Stimulated activated CD8-positive, alpha-beta memory T cell treated with anti-CD3 and anti-CD28 coated beads, Interleukin-4, amount 100 ng/mL, for 1 hour (primary cell): ENCODE measurements around the gene NRG4.
"Not testable (repeated sequence)": the region's sequence is repeated elsewhere in the genome, so short reads cannot be mapped to it uniquely, and the experiment has no call there.

Experiments used
- DNase-seq, 2 donors: peaks; one replicate each; pipeline ENCODE4 v3.0.0-alpha.2; 2020; ENCODE audit warnings: low read depth in 2 of 2, low spot score in 1 of 2

The NRG4 gene

GRCh38 chr15:75994220-75994619 is 18.0 kb downstream of the NRG4 start:
- DNase-seq: no peak

- DNase-seq: no peak
Observed at GRCh38 chr15:75992897-75993296, 19.3 kb downstream of the NRG4 start.

GRCh38 chr15:75989875-75990274 is 22.3 kb downstream of the NRG4 start:
- DNase-seq: no peak

GRCh38 chr15:75989045-75989444 is 23.2 kb downstream of the NRG4 start:
- no peak for DNase-seq

GRCh38 chr15:75985971-75986370 is 26.3 kb downstream of the NRG4 start:
- DNase-seq: no peak

GRCh38 chr15:75984706-75985105 is 27.5 kb downstream of the NRG4 start:
- DNase-seq: not testable (repeated sequence)

- no peak for DNase-seq
Observed at GRCh38 chr15:75982468-75982867, 29.8 kb downstream of the NRG4 start.

GRCh38 chr15:75981149-75981815 is 30.9 kb downstream of the NRG4 start:
- DNase-seq: no peak

- DNase-seq: not testable (repeated sequence)
Observed at GRCh38 chr15:75976766-75977165, 35.5 kb downstream of the NRG4 start.

GRCh38 chr15:75966073-75966472 is 46.2 kb downstream of the NRG4 start:
- DNase-seq: no peak

GRCh38 chr15:75961331-75961730 is 50.9 kb downstream of the NRG4 start:
- no peak for DNase-seq

- no peak for DNase-seq
Observed at GRCh38 chr15:75955720-75956119, 56.5 kb downstream of the NRG4 start.

GRCh38 chr15:75952525-75952924 is 59.7 kb downstream of the NRG4 start:
- no peak for DNase-seq

GRCh38 chr15:75948761-75949296 is 63.4 kb downstream of the NRG4 start:
- no peak for DNase-seq

GRCh38 chr15:75947092-75947491 is 65.1 kb downstream of the NRG4 start:
- DNase-seq: no peak

- DNase-seq: no peak
Observed at GRCh38 chr15:75945953-75946352, 66.3 kb downstream of the NRG4 start.

- DNase-seq: no peak
Observed at GRCh38 chr15:75943713-75944215, 68.5 kb downstream of the NRG4 start.

- DNase-seq: no peak
Observed at GRCh38 chr15:75943246-75943645, 69.0 kb downstream of the NRG4 start.

GRCh38 chr15:75942464-75942863 is 69.8 kb downstream of the NRG4 start:
- no peak for DNase-seq

GRCh38 chr15:75930866-75931265 is 81.4 kb downstream of the NRG4 start:
- DNase-seq: no peak

GRCh38 chr15:75929799-75930565 is 82.2 kb downstream of the NRG4 start:
- no peak for DNase-seq
